HUES48 (cell line): ENCODE measurements around the gene DAPL1.

Experiments used
- H3K27ac ChIP-seq: one replicate; pipeline ENCODE4 v1.7.0; 2013; ENCODE audit warnings: low read depth, low read length, inconsistent platforms
- H3K27me3 ChIP-seq: 2 replicates; pipeline ENCODE4 v1.6.1; 2013; ENCODE audit warnings: mild to moderate bottlenecking, low read length; ENCODE audit not compliant: control insufficient read depth, insufficient read depth
- H3K36me3 ChIP-seq: 2 replicates; pipeline ENCODE4 v1.6.1; 2013; ENCODE audit warnings: low read length; ENCODE audit not compliant: control insufficient read depth, insufficient read depth
- H3K4me1 ChIP-seq: 2 replicates; pipeline ENCODE4 v1.6.1; 2013; ENCODE audit warnings: mild to moderate bottlenecking, low read length; ENCODE audit not compliant: control insufficient read depth, insufficient read depth
- H3K4me3 ChIP-seq: 2 replicates; pipeline ENCODE4 v1.5.1; 2013; ENCODE audit warnings: mild to moderate bottlenecking, low read depth, low read length
- H3K9ac ChIP-seq: 2 replicates; pipeline ENCODE4 v1.6.1; 2013; ENCODE audit warnings: mild to moderate bottlenecking, low read depth, low read length, moderate library complexity
- H3K9me3 ChIP-seq: 2 replicates; pipeline ENCODE4 v1.6.1; 2013; ENCODE audit warnings: low read length; ENCODE audit not compliant: control insufficient read depth, insufficient read depth

DAPL1 gene

GRCh38 chr2:158803506-158803905, 8.4 kb downstream of the DAPL1 start:
- H3K4me1 ChIP-seq, result no peaks in the 10 kb centered on the region
- no peaks in the 10 kb centered on the region for H3K36me3 ChIP-seq
- no peak overlapping the region for H3K27ac ChIP-seq
- no peak overlapping the region for H3K9ac ChIP-seq
- no peaks in the 10 kb centered on the region for H3K9me3 ChIP-seq
- H3K4me3 ChIP-seq, result no peak overlapping the region
- no peaks in the 10 kb centered on the region for H3K27me3 ChIP-seq

GRCh38 chr2:158805255-158805654, 10.1 kb downstream of the DAPL1 start:
- Histone ChIP-seq H3K36me3 (no peaks in the 10 kb centered on the region), H3K9ac (no peak overlapping the region), H3K4me1 (no peaks in the 10 kb centered on the region), H3K9me3 (no peaks in the 10 kb centered on the region), H3K27ac (no peak overlapping the region), H3K27me3 (no peaks in the 10 kb centered on the region), H3K4me3 (no peak overlapping the region)

- H3K27ac ChIP-seq, result no peak overlapping the region
- H3K9me3 ChIP-seq, result no peaks in the 10 kb centered on the region
- no peaks in the 10 kb centered on the region for H3K27me3 ChIP-seq
- H3K4me1 ChIP-seq, result no peaks in the 10 kb centered on the region
- H3K36me3 ChIP-seq, result no peaks in the 10 kb centered on the region
- H3K4me3 ChIP-seq, result no peak overlapping the region
- H3K9ac ChIP-seq, result no peak overlapping the region
Measured at GRCh38 chr2:158805936-158806335, 10.8 kb downstream of the DAPL1 start.

- Histone ChIP-seq H3K36me3 (no peaks in the 10 kb centered on the region), H3K27me3 (no peaks in the 10 kb centered on the region), H3K4me1 (no peaks in the 10 kb centered on the region), H3K4me3 (no peak overlapping the region), H3K9ac (no peak overlapping the region), H3K9me3 (no peaks in the 10 kb centered on the region), H3K27ac (no peak overlapping the region)
Measured at GRCh38 chr2:158806941-158807340, 11.8 kb downstream of the DAPL1 start.

GRCh38 chr2:158808426-158808825, 13.3 kb downstream of the DAPL1 start:
- Histone ChIP-seq H3K27ac (no peak overlapping the region), H3K4me1 (no peaks in the 10 kb centered on the region), H3K9ac (no peak overlapping the region), H3K9me3 (no peaks in the 10 kb centered on the region), H3K27me3 (no peaks in the 10 kb centered on the region), H3K36me3 (no peaks in the 10 kb centered on the region), H3K4me3 (no peak overlapping the region)

- no peak overlapping the region for H3K9ac ChIP-seq
- no peaks in the 10 kb centered on the region for H3K27me3 ChIP-seq
- no peak overlapping the region for H3K4me3 ChIP-seq
- no peaks in the 10 kb centered on the region for H3K36me3 ChIP-seq
- no peaks in the 10 kb centered on the region for H3K9me3 ChIP-seq
- H3K27ac ChIP-seq, result no peak overlapping the region
- no peaks in the 10 kb centered on the region for H3K4me1 ChIP-seq
Measured at GRCh38 chr2:158809816-158810215, 14.7 kb downstream of the DAPL1 start.

- Histone ChIP-seq H3K27me3 (no peaks in the 10 kb centered on the region), H3K9me3 (no peaks in the 10 kb centered on the region), H3K4me1 (no peaks in the 10 kb centered on the region), H3K4me3 (no peak overlapping the region), H3K36me3 (no peaks in the 10 kb centered on the region), H3K9ac (no peak overlapping the region), H3K27ac (no peak overlapping the region)
Measured at GRCh38 chr2:158810731-158811460, 15.8 kb downstream of the DAPL1 start.

- no peaks in the 10 kb centered on the region for H3K36me3 ChIP-seq
- H3K9ac ChIP-seq, result no peak overlapping the region
- no peak overlapping the region for H3K4me3 ChIP-seq
- H3K4me1 ChIP-seq, result no peaks in the 10 kb centered on the region
- no peaks in the 10 kb centered on the region for H3K27me3 ChIP-seq
- H3K27ac ChIP-seq, result no peak overlapping the region
- no peaks in the 10 kb centered on the region for H3K9me3 ChIP-seq
Measured at GRCh38 chr2:158815166-158815565, 20.0 kb downstream of the DAPL1 start.

- no peaks in the 10 kb centered on the region for H3K9me3 ChIP-seq
- H3K27ac ChIP-seq, result no peak overlapping the region
- no peaks in the 10 kb centered on the region for H3K4me1 ChIP-seq
- H3K4me3 ChIP-seq, result no peak overlapping the region
- no peaks in the 10 kb centered on the region for H3K36me3 ChIP-seq
- H3K27me3 ChIP-seq, result no peaks in the 10 kb centered on the region
- H3K9ac ChIP-seq, result no peak overlapping the region
Measured at GRCh38 chr2:158815658-158816057, 20.5 kb downstream of the DAPL1 start.

- H3K9me3 ChIP-seq, result no peaks in the 10 kb centered on the region
- H3K27me3 ChIP-seq, result no peaks in the 10 kb centered on the region
- H3K4me3 ChIP-seq, result no peak overlapping the region
- H3K36me3 ChIP-seq, result no peaks in the 10 kb centered on the region
- no peak overlapping the region for H3K27ac ChIP-seq
- no peak overlapping the region for H3K9ac ChIP-seq
- no peaks in the 10 kb centered on the region for H3K4me1 ChIP-seq
Measured at GRCh38 chr2:158817588-158817987, 22.5 kb downstream of the DAPL1 start.

GRCh38 chr2:158818511-158818910, 23.4 kb downstream of the DAPL1 start:
- Histone ChIP-seq H3K9ac (no peak overlapping the region), H3K27ac (no peak overlapping the region), H3K4me1 (no peaks in the 10 kb centered on the region), H3K27me3 (no peaks in the 10 kb centered on the region), H3K36me3 (no peaks in the 10 kb centered on the region), H3K9me3 (no peaks in the 10 kb centered on the region), H3K4me3 (no peak overlapping the region)
